HG03095 (cell line): Measurements from ENCODE around the gene PARP11.

ENCODE experiments used
- ATAC-seq: cut with Tn5 transposase; IDR thresholded peaks from one replicate; pipeline ENCODE4 v1.9.1; 2021; ENCODE audit warnings: moderate library complexity; ENCODE audit not compliant: unreplicated experiment

PARP11 gene

DNA sequence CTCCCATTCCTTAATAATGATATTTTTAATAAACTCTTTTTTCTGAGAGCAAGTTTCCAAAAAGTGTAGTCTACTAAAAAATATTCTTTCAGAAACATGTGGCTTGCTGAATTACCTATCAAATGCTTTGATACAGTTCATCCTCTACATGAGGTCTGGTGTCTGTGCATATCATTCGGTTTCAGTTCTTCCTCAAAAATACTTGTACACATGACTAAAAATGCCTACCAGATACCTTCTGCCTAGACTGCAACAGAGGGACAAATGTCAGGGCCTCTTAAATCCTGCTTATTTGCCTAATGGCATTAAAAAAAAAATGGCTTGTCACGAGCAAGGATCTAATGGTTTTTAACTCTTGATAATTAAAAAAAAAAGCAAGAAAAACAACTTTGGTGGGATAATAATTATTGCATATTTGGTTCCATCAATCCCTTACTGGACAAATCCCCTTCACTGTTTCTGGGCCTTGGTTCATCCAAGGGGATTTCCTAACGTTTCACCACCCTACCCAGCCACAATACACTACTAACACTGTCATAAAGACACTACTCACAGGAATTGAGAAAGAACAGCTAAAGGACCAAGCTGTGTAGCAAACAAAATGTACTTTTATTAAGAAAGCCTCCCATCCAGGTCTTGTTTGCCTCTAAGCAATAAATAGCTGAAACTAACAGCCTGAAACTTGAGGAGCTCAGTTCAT lies 45.7 kb downstream of the PARP11 start:
- ATAC-seq: no peak

GRCh38 chr12:3821441-3821840 lies 51.8 kb downstream of the PARP11 start:
- ATAC-seq: no peak

GRCh38 chr12:3820122-3820521 lies 53.1 kb downstream of the PARP11 start:
- no peak for ATAC-seq

- ATAC-seq: no peak
These were observed 56.9 kb downstream of the PARP11 start for GRCh38 chr12:3816266-3816665.

DNA sequence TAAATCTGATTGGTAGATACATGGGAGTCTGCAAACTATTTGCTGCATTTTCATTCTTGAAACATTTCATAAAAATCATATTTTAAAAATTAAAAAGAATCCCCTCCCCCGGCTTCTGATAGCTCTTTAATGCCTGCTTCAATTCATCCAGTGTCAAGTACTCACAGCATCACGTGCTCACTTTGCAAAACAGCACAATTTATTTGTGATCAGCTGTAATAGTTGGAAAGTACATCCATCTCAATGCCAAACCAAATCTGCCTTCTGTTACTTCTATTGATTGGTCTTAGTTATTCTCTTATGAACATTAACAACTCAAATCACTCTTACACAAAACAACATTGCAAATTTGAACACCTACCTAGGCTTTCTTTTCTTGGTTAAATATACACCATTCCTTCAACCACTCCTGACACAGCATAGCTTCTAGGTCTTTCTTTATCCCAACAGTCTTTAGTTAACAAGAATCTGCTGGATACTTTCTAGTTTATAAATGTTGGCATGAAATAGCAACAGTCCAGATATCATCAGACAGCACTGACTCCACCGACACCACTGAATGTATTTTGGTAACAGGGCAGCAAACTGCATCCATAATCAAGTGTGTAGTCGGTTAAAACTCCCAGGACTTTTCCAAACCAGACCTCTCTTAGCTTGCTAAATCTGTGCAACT lies 58.0 kb downstream of the PARP11 start:
- no peak for ATAC-seq

- ATAC-seq: no peak
These were observed 62.7 kb downstream of the PARP11 start for GRCh38 chr12:3810540-3810939.

- no peak for ATAC-seq
These were observed 63.2 kb downstream of the PARP11 start for GRCh38 chr12:3810016-3810370.

DNA sequence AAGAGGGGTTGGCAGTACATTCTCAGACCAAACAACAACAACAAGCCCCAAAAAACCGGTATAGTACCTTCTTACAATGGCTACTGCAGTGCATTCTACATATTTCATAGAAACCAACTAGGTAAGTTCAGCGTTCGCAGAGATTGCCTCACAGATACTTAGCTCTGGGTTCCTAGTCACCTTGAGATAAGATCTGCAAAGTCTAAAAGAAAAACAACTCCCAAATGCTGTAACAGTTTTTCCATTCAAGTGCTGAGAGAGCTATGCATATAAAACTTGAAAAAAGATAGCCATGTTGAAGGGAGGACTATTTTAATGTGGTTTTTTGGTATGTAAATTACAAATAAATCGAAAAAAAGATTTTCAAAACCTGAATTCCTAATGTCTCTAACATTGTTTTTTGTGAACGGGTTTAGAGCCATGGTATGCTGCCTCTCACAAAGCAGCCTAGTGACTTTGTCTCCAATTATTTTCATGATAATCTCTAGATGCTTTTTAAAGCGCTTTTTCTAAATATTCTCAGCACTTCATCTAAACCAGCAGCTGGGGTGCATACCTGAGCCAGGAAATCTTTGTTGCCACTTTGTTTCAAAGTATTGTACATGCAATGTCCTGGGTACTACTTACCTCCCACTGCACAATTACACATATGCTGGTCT lies 63.7 kb downstream of the PARP11 start:
- ATAC-seq: no peak

DNA sequence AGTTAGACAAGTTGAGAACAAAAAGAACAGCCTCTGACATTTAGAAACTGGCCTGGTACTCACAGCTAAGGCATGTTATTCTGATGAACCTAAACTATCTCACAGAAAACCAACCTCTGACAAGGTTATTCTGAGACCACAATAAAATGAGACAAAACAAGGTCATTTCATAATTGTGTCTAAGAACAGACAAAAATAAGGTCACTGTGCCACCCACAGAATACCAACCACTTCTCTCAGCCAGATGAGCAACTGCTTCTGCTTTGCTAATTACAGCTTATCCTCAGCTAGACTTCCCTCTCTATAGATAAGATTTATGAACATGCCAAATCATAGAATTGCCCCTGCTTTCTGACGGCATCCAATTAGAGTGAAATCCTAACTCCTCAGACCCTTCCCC lies 68.1 kb downstream of the PARP11 start:
- ATAC-seq: no peak

DNA sequence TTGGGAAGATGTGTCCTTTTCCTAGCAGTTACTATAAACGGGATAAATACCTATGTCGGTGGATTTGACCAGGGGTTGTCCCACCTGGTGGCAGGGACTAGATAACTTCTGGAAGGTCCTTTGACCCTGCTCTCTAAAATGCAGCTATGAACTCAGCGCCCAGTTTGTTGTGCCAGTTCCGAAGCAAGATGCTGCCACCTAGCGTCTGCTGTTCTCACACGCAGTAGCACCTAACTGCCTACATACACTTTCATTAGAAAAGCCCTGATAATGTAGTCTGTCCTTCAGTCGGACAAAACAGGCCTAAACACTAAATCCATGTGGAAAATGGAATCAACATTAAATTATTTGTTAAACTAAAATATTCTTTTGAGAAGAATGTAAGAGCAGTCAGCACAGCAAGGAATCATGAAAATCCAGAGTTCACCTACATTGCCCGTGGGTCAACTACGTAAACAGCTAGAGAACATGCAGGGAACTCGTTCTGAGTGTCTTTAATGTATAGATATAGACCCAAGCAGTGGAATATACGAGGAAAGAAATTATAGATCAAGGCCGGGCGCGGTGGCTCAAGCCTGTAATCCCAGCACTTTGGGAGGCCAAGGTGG lies 69.2 kb downstream of the PARP11 start:
- ATAC-seq: peak; percentile 54

GRCh38 chr12:3802721-3803120 lies 70.5 kb downstream of the PARP11 start:
- ATAC-seq: no peak

- no peak for ATAC-seq
These were observed 75.6 kb downstream of the PARP11 start for GRCh38 chr12:3797531-3798048.

DNA sequence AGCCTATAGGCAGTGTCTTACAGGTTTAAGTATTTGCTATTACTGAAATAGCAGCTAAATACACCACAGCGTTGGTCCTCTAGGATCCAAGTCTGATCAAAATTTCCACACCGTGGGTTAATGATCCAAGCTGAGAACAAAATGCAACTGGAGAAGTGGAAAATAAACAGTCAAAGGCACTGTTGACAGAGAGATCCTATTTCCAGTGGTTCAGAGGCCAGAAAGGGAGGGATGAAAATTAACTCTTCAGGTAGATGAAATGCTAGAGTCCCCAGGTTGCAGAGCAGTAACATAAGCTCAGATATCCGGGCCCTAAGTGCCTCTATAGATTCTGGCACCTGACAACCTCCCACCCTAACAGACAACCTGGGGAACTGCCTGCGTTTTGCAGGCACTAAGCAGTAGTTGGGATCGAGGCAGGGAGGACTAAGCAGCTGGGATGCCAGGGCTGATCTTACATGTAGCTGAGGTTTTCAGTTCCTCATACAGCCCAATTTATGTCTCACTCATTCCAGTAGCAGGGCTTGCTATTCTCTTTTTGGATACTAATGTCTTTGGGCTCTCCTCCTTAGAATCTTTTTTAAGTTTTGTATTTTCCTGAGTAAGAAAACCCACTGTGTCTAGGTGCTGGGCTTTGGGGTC lies 77.6 kb downstream of the PARP11 start:
- ATAC-seq: no peak

GRCh38 chr12:3795066-3795465 lies 78.1 kb downstream of the PARP11 start:
- no peak for ATAC-seq

DNA sequence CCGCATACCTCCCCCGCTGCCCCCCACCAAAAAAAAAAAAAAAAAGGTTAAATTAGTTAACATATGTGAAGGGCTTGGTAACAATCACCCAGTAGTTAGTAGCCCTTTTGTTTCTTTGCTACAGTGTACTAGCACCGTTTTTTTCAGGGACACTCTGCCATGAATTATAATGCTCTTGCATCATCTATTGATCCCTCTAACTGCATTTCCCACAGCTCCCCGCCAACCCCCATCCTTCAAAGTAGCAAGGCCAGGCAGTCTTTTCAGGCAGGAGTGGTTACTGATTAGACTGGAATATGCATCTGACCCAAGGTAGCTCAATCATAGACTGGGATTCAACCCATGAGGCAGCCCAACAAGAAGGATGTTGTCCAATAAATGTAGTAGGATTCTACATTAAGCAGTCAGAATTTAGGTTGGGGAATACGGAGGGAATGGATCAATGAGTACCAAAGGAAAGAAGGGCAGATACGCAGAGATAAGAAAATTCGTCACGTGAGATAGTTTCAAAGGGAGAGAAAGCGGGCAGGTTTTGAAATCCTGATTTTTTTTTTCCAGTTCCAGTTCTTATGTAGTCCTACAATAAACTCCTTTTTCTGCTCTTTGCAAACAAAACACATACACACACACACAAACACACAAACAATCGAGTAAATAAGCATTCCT lies 80.4 kb downstream of the PARP11 start:
- ATAC-seq: no peak

GRCh38 chr12:3791256-3791874 lies 81.8 kb downstream of the PARP11 start:
- no peak for ATAC-seq

DNA sequence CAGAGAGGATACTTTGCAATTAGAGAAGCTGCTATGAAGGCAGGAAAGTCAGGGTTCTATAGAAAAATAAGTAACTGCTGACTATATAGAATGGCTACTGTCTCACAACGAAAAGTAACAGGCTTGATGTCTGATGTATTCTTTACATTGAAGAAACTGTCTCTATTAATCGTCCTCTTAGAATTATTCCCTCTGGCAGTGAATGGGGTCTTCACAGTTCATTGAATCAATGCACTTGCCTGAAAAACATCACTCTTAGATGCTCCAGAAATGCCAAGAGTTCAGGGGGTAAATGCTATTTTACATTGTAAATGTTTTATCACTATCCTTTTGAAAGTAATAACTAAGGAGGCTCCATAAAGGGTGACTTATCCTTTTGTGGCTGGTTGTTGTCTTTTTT lies 82.6 kb downstream of the PARP11 start:
- ATAC-seq: no peak

GRCh38 chr12:3789838-3790237 lies 83.4 kb downstream of the PARP11 start:
- no peak for ATAC-seq

DNA sequence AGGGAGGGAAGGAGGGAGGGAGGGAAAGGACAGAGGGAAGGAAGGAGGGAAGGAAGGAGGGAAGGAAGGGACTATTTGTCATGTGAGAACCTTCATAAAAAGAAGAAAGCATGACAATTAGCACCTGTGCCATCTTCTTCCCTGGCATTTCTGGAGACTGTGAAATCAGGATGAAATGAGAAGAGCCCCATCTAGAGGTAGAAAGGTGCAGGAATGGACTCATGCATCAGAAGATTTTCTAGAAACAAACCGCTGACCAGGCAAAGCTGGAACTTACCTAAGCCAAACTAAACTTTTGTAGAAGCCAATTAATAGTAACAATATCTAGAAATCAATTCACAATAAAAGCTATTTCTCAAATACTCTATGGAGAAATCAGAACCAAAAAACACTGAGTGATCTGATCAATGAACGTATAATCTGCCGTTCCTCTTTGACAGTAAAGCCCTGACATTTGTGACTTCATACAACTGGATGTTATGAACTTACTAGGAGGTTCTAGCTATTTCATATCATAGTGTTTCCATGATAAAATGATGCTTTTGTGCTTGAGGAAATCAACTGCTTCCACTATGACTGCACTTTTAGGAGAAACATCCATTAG lies 95.9 kb downstream of the PARP11 start:
- ATAC-seq: no peak
